PC-3 (cell line): ENCODE results near the gene UBE2R2.

Experiments used
- EZH2phosphoT487 ChIP-seq: fragments of 300-600 bp; sonication (generic); IDR thresholded peaks from 2 replicates; pipeline ENCODE4 v1.6.1; 2018; ENCODE audit warnings: mild to moderate bottlenecking, antibody characterized with exemption, low read length, borderline replicate concordance
- TF ChIP-seq, protein P1 (sequence below): fragments of 300-600 bp; sonication (generic); conservative IDR thresholded peaks from 2 replicates; pipeline ENCODE4 v1.5.1; 2017; ENCODE audit warnings: antibody characterized with exemption, low read depth, mild to moderate bottlenecking, low read length

DNA sequence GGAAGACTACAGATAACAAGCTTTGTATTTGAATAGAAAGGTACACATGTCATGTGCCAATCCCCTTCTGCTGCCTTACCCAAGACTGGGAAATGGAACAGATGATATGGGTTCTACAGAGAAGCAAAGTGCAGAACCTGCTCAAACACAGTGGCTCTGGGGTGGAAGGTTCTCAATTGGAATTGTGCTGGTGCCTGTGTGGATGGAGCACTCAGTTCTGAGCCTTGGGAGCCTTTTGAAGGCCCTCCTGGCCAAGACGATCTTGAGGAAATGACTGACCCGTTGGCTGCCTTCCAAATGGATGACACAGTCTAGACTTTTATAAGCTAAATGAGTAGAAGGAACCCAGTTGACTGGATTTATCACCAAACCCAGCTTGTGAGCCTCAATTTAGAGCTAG, 25.8 kb upstream of the UBE2R2 start:
- TF ChIP-seq, protein P1, sequence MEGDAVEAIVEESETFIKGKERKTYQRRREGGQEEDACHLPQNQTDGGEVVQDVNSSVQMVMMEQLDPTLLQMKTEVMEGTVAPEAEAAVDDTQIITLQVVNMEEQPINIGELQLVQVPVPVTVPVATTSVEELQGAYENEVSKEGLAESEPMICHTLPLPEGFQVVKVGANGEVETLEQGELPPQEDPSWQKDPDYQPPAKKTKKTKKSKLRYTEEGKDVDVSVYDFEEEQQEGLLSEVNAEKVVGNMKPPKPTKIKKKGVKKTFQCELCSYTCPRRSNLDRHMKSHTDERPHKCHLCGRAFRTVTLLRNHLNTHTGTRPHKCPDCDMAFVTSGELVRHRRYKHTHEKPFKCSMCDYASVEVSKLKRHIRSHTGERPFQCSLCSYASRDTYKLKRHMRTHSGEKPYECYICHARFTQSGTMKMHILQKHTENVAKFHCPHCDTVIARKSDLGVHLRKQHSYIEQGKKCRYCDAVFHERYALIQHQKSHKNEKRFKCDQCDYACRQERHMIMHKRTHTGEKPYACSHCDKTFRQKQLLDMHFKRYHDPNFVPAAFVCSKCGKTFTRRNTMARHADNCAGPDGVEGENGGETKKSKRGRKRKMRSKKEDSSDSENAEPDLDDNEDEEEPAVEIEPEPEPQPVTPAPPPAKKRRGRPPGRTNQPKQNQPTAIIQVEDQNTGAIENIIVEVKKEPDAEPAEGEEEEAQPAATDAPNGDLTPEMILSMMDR, result no peak
- no peak for TF ChIP-seq EZH2phosphoT487
